HG02678 (cell line): ENCODE data around the gene LYL1.

ENCODE experiments used
- ATAC-seq: cut with Tn5 transposase; IDR thresholded peaks from one replicate; pipeline ENCODE4 v1.9.1; 2021; ENCODE audit warnings: mild to moderate bottlenecking, moderate library complexity; ENCODE audit not compliant: unreplicated experiment

Gene LYL1

GRCh38 chr19:13078381-13078780 is 24.3 kb downstream of the LYL1 start:
- no peak for ATAC-seq

GRCh38 chr19:13077240-13077639 is 25.4 kb downstream of the LYL1 start:
- ATAC-seq = no peak

- ATAC-seq = no peak
Observed at GRCh38 chr19:13076787-13077186, 25.9 kb downstream of the LYL1 start.

GRCh38 chr19:13076320-13076719 is 26.3 kb downstream of the LYL1 start:
- no peak for ATAC-seq

GRCh38 chr19:13074378-13074777 is 28.3 kb downstream of the LYL1 start:
- ATAC-seq = no peak

GRCh38 chr19:13073263-13073662 is 29.4 kb downstream of the LYL1 start:
- no peak for ATAC-seq

- no peak for ATAC-seq
Observed at GRCh38 chr19:13072188-13072908, 30.3 kb downstream of the LYL1 start.

- ATAC-seq = no peak
Observed at GRCh38 chr19:13071444-13072187, 31.0 kb downstream of the LYL1 start.

- no peak for ATAC-seq
Observed at GRCh38 chr19:13070425-13071140, 32.1 kb downstream of the LYL1 start.

- ATAC-seq = no peak
Observed at GRCh38 chr19:13069415-13070359, 33.0 kb downstream of the LYL1 start.

- ATAC-seq = no peak
Observed at GRCh38 chr19:13068085-13068846, 34.4 kb downstream of the LYL1 start.

- ATAC-seq = no peak
Observed at GRCh38 chr19:13066933-13067807, 35.5 kb downstream of the LYL1 start.

GRCh38 chr19:13066226-13066625 is 36.4 kb downstream of the LYL1 start:
- no peak for ATAC-seq

GRCh38 chr19:13064092-13064489 is 38.6 kb downstream of the LYL1 start:
- ATAC-seq = no peak

- ATAC-seq = no peak
Observed at GRCh38 chr19:13063461-13064091, 39.1 kb downstream of the LYL1 start.

- ATAC-seq = no peak
Observed at GRCh38 chr19:13062317-13062716, 40.3 kb downstream of the LYL1 start.

GRCh38 chr19:13060964-13061927 is 41.4 kb downstream of the LYL1 start:
- no peak for ATAC-seq
